ENCODE measurements around the gene PARP15.
A peak's percentile ranks its signal among the peaks of the same experiment; 100 is the strongest.
"Not testable (repeated sequence)": the region's sequence is repeated elsewhere in the genome, so short reads cannot be mapped to it uniquely, and the experiment has no call there.

Gene PARP15

GRCh38 chr3:122674339-122674738 is 96.9 kb downstream of the PARP15 start:
- no peak for DNase-seq

GRCh38 chr3:122676759-122677158 is 99.3 kb downstream of the PARP15 start:
- no peak for DNase-seq

DNA sequence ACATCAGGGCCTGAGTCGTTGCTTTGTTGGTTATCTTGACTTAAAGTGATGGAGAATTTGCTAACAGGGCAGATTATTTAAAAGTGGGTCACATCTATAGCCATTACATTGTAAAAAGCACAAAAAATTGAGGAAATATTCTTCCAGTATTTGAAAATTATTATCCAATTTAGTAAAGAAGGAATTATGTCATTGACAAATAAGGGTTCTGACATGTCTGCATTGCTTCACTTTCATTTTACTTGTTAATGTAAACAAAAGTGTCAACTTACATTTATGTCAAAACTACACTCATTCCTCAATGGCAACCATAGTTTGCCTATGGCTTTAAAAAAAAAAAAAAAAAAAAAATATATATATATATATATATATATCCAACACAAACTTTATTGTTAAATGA is 99.8 kb downstream of the PARP15 start:
- no peak for DNase-seq

DNA sequence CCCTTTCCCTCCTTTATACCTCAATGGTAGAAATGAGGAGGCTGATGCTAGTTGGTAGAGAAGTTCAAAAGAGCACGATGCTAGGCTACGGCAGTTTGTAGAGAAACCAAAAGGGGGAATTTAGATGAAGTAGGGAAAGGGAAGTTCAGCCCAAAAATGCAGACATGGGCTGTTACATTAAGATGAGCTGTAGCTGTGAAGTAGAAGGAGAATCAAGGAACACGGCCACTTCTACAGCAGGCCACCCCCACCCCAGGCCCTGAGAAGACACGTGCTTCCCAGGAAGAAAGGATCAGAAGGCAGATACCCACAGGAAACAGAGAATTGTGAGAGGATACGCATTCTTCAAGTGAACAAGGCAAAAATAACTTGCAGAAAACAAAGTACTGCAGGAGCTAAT is 101.1 kb downstream of the PARP15 start:
- DNase-seq, result no peak

DNA sequence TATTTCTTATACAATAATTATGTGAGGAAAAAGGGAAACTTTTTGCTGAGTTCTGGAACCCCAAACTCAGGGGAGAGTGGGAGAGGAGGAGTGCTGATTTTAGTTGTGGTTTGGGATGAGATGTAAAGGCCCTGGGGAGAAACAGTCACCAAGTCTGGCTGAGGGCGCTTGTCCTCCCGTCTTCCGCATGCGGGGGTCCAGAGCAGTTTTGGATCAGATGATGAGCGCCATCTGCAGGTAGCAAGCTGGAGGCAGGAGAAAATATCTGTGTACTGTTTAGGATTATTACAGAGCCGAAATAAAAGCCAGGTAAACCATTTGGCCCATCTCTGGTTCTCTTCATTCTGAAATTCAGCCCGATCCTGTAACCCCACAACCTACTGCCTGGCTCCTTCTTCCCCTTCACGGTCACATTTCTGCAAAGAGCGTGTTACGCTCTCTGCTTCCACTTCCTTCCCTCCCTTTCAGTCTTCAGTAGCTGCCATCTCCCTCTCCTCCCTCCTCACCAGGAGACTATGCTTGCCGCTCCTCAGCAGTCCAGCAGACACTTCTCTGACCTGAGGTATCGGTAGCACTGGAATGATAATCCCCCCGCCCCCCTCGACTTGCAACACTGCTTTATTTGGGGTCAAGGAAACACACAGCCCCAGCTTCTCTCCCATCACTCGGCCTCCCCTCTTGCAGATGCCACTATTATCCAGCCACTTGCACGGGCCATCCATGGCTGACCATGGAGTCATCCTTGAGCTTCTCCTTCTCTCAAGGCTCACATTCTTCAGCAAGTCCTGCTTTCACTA is 101.8 kb downstream of the PARP15 start:
- peak; percentile 88 for DNase-seq

DNA sequence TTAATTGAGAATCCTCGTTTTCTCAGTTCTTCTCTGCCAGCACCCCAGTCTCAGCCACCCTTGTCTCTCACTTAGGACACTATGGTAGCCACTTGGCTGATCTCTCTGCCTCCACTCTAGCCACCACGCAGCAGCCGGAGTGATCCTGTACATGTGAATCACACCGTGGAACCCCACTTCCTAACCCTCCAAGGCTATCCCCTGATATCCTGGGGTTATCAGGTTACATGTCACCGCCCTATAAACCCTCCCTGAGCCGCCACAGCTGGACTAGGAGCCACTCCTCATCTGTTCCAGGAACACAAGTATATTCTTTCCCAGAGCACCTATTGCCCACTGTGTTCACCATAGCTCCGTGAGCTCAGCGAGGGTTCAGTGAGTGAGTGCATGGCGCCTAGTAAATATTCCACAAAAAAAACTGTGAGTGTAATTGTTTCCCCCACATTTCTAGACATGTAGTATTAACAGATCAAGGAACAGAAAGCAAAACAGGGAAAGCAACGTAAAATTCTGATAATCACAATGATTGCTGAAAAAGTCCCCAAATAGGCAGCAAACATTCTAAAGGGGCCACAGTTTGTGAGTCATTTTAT is 102.5 kb downstream of the PARP15 start:
- DNase-seq, result peak; percentile 24

GRCh38 chr3:122680475-122681283 is 103.2 kb downstream of the PARP15 start, which contains the start of gene PARP14:
Gene PARP14 (plus strand): TSS chr3:122680839. CDS start chr3:122680884, 45 bp downstream.
- peak; percentile 79 for DNase-seq

DNA sequence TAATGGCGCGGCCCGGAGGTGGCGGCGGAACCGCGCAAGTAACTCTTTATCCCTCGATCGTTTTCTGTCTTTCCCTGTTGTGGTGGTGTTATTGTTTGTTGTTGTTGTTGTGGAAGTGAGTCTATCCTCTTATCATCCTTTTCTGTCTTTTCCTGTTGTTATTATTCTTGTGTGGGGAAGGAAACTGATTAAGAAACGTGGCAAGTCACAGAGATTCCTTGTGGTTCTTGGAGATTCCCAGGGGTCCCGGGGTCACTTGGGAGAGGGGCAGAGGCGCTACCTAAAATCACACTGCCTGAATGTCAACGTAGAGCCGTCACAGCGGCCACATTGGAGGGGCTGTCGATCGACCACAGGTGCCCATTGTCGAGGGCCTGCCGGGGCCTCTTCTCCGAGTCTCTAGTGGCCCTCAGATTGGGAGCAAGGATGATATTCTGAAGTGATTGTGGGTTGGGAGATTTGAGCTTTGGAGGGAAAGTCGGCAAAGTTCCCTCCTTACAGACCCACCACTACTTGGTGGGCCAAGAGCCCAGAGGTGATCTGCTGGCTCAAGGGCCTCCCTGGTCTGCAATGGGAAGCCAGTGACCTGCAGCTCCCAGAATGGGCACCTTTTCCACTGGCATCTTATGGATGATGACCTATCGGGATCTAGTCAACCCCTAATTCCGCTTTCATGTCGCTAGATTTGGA is 104.0 kb downstream of the PARP15 start:
- DNase-seq, result no peak

DNA sequence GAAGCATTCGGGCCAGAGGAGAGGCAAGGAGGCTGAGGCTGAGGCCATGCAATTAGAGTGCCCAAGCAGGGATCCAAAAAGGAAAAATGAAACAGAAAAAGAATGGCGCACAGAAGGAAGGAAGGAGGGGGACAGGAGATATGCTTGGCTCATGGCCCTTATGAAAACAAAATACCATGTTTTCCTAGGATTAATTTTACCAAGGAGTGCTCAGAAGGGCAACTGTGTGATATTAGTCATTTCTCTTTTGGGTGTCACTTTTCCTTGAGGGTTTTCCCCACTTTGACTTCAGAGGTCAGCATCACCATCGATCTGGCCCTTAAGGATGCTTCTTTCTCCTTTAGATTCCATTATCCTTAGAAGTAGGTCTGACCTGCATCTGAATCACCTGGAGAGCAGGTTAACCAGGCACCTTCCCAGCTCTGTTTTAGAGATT is 104.5 kb downstream of the PARP15 start:
- no peak for DNase-seq

DNA sequence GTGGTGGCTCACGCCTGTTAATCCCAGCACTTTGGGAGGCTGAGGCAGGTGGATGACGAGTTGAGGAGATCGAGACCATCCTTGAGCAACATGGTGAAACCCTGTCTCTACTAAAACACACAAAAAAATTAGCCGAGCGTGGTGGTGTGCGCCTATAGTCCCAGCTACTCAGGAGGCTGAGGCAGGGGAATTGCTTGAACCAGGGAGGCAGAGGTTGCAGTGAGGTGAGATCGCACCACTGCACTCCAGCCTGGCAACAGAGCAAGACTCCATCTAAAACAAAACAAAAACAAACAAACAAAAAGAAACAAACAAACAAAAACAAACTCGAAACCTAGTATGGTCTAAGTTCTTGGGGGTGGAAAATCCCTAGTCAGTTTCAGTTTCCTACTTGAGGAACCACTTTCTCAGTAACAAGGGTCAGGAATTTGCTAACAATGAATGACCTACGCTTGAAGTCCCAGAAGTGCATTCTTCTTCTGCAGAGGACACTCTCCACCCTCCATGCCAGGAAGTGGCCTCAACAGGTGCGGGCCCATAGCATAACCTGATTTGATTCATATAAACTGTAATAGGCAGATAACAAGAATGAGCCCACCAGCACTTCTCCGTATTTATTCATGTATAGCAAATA is 105.4 kb downstream of the PARP15 start:
- DNase-seq, result not testable (repeated sequence)

GRCh38 chr3:122687298-122687697 is 109.8 kb downstream of the PARP15 start:
- no peak for DNase-seq
